Measurements from ENCODE around the gene ZNF367. TPM values are rescaled to one million over a fixed set of nuclear protein-coding genes. Genes with fewer than 3 reads are reported as not detected.

ZNF367 gene
- total RNA-seq, 2 experiments from 2014 or later: 29.3 to 30.1 TPM

GRCh38 chr9:96408409-96409280 is 9.5 kb downstream of the ZNF367 start:
- TF ChIP-seq, protein P1, sequence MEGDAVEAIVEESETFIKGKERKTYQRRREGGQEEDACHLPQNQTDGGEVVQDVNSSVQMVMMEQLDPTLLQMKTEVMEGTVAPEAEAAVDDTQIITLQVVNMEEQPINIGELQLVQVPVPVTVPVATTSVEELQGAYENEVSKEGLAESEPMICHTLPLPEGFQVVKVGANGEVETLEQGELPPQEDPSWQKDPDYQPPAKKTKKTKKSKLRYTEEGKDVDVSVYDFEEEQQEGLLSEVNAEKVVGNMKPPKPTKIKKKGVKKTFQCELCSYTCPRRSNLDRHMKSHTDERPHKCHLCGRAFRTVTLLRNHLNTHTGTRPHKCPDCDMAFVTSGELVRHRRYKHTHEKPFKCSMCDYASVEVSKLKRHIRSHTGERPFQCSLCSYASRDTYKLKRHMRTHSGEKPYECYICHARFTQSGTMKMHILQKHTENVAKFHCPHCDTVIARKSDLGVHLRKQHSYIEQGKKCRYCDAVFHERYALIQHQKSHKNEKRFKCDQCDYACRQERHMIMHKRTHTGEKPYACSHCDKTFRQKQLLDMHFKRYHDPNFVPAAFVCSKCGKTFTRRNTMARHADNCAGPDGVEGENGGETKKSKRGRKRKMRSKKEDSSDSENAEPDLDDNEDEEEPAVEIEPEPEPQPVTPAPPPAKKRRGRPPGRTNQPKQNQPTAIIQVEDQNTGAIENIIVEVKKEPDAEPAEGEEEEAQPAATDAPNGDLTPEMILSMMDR (IDR thresholded peaks at IDR 0.05): no peak
- peaks cover 18% of the 10 kb centered on the region for H3K4me1 Mint-ChIP-seq (ENCODE audit: low read depth)
- POLR2A ChIA-PET: interaction anchor here (3.7 kb wide), 1 partner anchor 8 kb away, joined by 15 read pairs; no protein-coding TSS in a partner anchor
- H3K36me3 Mint-ChIP-seq (ENCODE audit: low read depth): peaks cover 36% of the 10 kb centered on the region
- H3K4me3 Mint-ChIP-seq: no peak overlapping the region
- DNase-seq (no peak), ATAC-seq (peak; percentile 27)
- no peak overlapping the region for H3K27ac Mint-ChIP-seq
- H3K27me3 Mint-ChIP-seq: no peaks in the 10 kb centered on the region
- CTCF ChIA-PET: no interaction called here
- intact Hi-C loops (cut with micrococcal nuclease): no loop called here
- H3K9me3 Mint-ChIP-seq: no peaks in the 10 kb centered on the region

GRCh38 chr9:96400132-96400910 is 17.8 kb downstream of the ZNF367 start:
- no peaks in the 10 kb centered on the region for H3K27me3 Mint-ChIP-seq
- CTCF ChIA-PET: interaction anchor here (0.9 kb wide), 1 partner anchor 9 kb away, joined by 3 read pairs; no protein-coding TSS in a partner anchor
- POLR2A ChIA-PET: interaction anchor here (1.2 to 4.0 kb wide), 5 partner anchors 10 to 50 kb away, joined by 3 to 15 read pairs (median 5); partner anchors contain the start of genes HABP4 and SLC35D2
- intact Hi-C loops (cut with micrococcal nuclease): no loop called here
- DNase-seq (no peak), ATAC-seq (no peak)
- H3K36me3 Mint-ChIP-seq (ENCODE audit: low read depth): peaks cover 40% of the 10 kb centered on the region
- H3K27ac Mint-ChIP-seq: peak overlapping the region; percentile 82
- H3K9me3 Mint-ChIP-seq: peaks cover 4% of the 10 kb centered on the region
- H3K4me3 Mint-ChIP-seq: no peak overlapping the region
- TF ChIP-seq, protein P1 (IDR thresholded peaks at IDR 0.05): no peak
- H3K4me1 Mint-ChIP-seq (ENCODE audit: low read depth): peaks cover 30% of the 10 kb centered on the region

DNA sequence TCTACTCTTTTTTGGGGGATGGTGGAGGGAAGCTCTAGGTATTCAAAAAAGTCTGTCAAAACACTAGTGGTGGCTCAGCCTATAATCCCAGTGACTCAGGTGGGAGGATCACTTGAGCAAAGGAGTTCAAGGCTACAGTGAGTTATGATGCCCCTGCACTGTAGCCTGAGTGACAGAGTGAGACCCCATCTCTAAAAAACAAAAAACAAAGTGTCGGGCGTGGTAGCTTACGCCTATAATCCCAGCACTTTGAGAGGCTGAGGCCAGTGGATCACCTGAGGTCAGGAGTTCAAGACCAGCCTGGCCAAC is 18.9 kb downstream of the ZNF367 start:
- no peak for ATAC-seq
- POLR2A ChIA-PET: interaction anchor here (1.2 to 4.0 kb wide), 4 partner anchors 11 to 51 kb away, joined by 3 to 15 read pairs (median 6); partner anchors contain the start of genes HABP4 and SLC35D2
- CTCF ChIA-PET: interaction anchor here (0.6 to 0.8 kb wide), 2 partner anchors 11 to 82 kb away, joined by 3 read pairs; no protein-coding TSS in a partner anchor
- Mint-ChIP-seq H3K36me3 (ENCODE audit: low read depth) (peaks cover 45% of the 10 kb centered on the region), H3K4me3 (no peak overlapping the region), H3K4me1 (ENCODE audit: low read depth) (peaks cover 30% of the 10 kb centered on the region), H3K9me3 (peaks cover 4% of the 10 kb centered on the region), H3K27me3 (no peaks in the 10 kb centered on the region), H3K27ac (peak overlapping the region; percentile 82)
- DNase-seq: no peak
- intact Hi-C loops (cut with micrococcal nuclease): no loop called here
- TF ChIP-seq, protein P1 (IDR thresholded peaks at IDR 0.05): no peak

- H3K4me1 Mint-ChIP-seq (ENCODE audit: low read depth): peaks cover 30% of the 10 kb centered on the region
- DNase-seq (no peak), ATAC-seq (peak; percentile 65)
- POLR2A ChIA-PET: interaction anchor here (1.2 to 4.0 kb wide), 4 partner anchors 12 to 52 kb away, joined by 3 to 15 read pairs (median 6); partner anchors contain the start of genes HABP4 and SLC35D2
- CTCF ChIA-PET: interaction anchor here (0.6 to 1.0 kb wide), 3 partner anchors 11 to 81 kb away, joined by 3 read pairs; no protein-coding TSS in a partner anchor
- H3K36me3 Mint-ChIP-seq (ENCODE audit: low read depth): peaks cover 47% of the 10 kb centered on the region
- peak overlapping the region; percentile 82 for H3K27ac Mint-ChIP-seq
- H3K4me3 Mint-ChIP-seq: no peak overlapping the region
- intact Hi-C loops (cut with micrococcal nuclease): no loop called here
- H3K27me3 Mint-ChIP-seq: no peaks in the 10 kb centered on the region
- peaks cover 4% of the 10 kb centered on the region for H3K9me3 Mint-ChIP-seq
- TF ChIP-seq, protein P1 (IDR thresholded peaks at IDR 0.05): no peak
These were observed 19.4 kb downstream of the ZNF367 start for GRCh38 chr9:96398582-96399324.

Data from activated CD8-positive, alpha-beta T cell treated with anti-CD3 and anti-CD28 coated beads for 36 hours (primary cell).